ENCODE data around the gene CDK16. TPM values are rescaled to one million over a fixed set of nuclear protein-coding genes. Genes with fewer than 3 reads are reported as not detected.

The CDK16 gene
- total RNA-seq, 1 donor from 2014 or later, result 107 TPM

DNA sequence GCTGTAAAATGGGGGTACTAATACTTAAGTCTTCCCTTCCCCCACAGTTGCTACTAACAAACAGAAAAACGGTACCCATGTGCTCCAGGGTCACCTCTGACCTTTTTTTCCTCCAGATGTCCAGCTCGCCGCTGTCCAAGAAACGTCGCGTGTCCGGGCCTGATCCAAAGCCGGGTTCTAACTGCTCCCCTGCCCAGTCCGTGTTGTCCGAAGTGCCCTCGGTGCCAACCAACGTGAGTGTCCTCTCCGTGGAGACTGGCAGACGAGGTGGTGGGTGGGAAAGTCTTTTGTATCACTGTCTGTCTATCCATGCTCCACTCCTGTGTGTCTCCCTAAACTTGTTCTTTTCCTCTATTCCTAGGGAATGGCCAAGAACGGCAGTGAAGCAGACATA lies 19.8 kb upstream of the CDK16 start:
- Histone ChIP-seq H3K36me3 (ENCODE audit: control insufficient read depth, insufficient read depth, low read length) (peaks cover 4% of the 10 kb centered on the region), H3K4me3 (ENCODE audit: low read depth, low read length) (no peak overlapping the region), H3K27me3 (ENCODE audit: control insufficient read depth, insufficient read depth, low read length) (no peaks in the 10 kb centered on the region)
- TF ChIP-seq CTCF (IDR thresholded peaks at IDR 0.05; ENCODE audit: insufficient read depth, low read length, poor library complexity, severe bottlenecking), result no peak
- no peak for DNase-seq (ENCODE audit: low read depth)

DNA sequence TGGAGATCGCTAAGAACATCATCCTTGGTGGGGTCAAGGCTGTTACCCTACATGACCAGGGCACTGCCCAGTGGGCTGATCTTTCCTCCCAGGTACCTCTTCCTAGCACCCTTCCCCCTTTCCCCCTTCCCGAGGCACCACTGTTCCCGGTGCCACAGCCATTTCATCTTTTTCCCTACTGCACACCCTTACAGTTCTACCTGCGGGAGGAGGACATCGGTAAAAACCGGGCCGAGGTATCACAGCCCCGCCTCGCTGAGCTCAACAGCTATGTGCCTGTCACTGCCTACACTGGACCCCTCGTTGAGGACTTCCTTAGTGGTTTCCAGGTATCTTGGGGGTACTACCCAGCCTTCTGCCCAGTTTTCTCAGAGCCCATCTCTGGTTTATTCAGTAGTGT lies 19.2 kb upstream of the CDK16 start:
- TF ChIP-seq CTCF (IDR thresholded peaks at IDR 0.05; ENCODE audit: insufficient read depth, low read length, poor library complexity, severe bottlenecking), result no peak
- H3K36me3 ChIP-seq (ENCODE audit: control insufficient read depth, insufficient read depth, low read length), result peaks cover 4% of the 10 kb centered on the region
- H3K4me3 ChIP-seq (ENCODE audit: low read depth, low read length), result no peak overlapping the region
- no peak for DNase-seq (ENCODE audit: low read depth)
- no peaks in the 10 kb centered on the region for H3K27me3 ChIP-seq (ENCODE audit: control insufficient read depth, insufficient read depth, low read length)

- H3K36me3 ChIP-seq (ENCODE audit: control insufficient read depth, insufficient read depth, low read length), result peaks cover 6% of the 10 kb centered on the region
- no peak for TF ChIP-seq CTCF (IDR thresholded peaks at IDR 0.05; ENCODE audit: insufficient read depth, low read length, poor library complexity, severe bottlenecking)
- H3K27me3 ChIP-seq (ENCODE audit: control insufficient read depth, insufficient read depth, low read length), result no peaks in the 10 kb centered on the region
- H3K4me3 ChIP-seq (ENCODE audit: low read depth, low read length), result no peak overlapping the region
- no peak for DNase-seq (ENCODE audit: low read depth)
Observed at GRCh38 chrX:47200385-47201150, 17.9 kb upstream of the CDK16 start.

DNA sequence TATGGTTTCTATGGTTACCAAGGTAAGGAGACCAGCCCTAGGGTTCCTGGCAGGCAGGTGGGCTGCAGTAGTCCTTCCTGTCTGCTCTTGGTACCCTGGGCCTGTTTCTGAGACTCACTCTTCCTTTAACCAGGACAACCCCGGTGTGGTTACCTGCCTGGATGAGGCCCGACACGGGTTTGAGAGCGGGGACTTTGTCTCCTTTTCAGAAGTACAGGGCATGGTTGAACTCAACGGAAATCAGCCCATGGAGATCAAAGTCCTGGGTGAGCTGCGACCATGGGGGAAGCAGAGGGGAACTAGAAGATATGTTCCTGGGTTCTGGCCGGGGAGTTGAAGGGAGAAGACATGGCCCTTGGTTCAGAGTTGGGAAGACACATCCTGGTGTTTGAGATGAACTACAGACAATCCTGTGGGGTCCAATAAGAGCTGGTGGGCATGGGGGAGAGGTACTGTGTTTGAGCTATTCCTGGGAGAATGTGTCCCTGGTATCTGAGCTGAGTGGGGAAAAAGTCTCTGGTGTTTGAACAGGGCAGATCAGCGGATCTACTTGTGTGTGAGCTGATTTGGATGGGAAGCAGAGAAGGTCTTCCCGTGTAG lies 17.0 kb upstream of the CDK16 start:
- Histone ChIP-seq H3K27me3 (ENCODE audit: control insufficient read depth, insufficient read depth, low read length) (no peaks in the 10 kb centered on the region), H3K36me3 (ENCODE audit: control insufficient read depth, insufficient read depth, low read length) (peaks cover 9% of the 10 kb centered on the region), H3K4me3 (ENCODE audit: low read depth, low read length) (no peak overlapping the region)
- TF ChIP-seq CTCF (IDR thresholded peaks at IDR 0.05; ENCODE audit: insufficient read depth, low read length, poor library complexity, severe bottlenecking), result no peak
- DNase-seq (ENCODE audit: low read depth), result no peak

DNA sequence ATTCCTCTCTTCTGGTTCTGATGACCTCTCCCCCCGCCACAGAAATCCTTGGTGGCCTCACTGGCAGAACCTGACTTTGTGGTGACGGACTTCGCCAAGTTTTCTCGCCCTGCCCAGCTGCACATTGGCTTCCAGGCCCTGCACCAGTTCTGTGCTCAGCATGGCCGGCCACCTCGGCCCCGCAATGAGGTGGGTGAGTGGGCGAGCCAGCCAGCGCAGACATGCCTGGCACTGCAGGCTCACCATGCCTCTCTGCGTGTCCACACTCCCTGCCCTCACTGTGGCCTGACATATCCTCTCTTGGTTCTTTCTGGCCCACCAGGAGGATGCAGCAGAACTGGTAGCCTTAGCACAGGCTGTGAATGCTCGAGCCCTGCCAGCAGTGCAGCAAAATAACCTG lies 16.2 kb upstream of the CDK16 start:
- no peak for TF ChIP-seq CTCF (IDR thresholded peaks at IDR 0.05; ENCODE audit: insufficient read depth, low read length, poor library complexity, severe bottlenecking)
- H3K27me3 ChIP-seq (ENCODE audit: control insufficient read depth, insufficient read depth, low read length), result no peaks in the 10 kb centered on the region
- no peak overlapping the region for H3K4me3 ChIP-seq (ENCODE audit: low read depth, low read length)
- H3K36me3 ChIP-seq (ENCODE audit: control insufficient read depth, insufficient read depth, low read length), result peaks cover 9% of the 10 kb centered on the region
- no peak for DNase-seq (ENCODE audit: low read depth)
